Islet of Langerhans (tissue), 1 donor: ENCODE measurements around the gene CERT1.
A peak's percentile ranks its signal among the peaks of the same experiment; 100 is the strongest.
"Not testable (repeated sequence)": the region's sequence is repeated elsewhere in the genome, so short reads cannot be mapped to it uniquely, and the experiment has no call there.

Experiments used
- FAIRE-seq: peaks from one replicate; lab custom pipeline; 2011; peaks lifted over from hg19 to GRCh38; lab: Jason Lieb, UNC

CERT1 gene

GRCh38 chr5:75523275-75523674 is 11.8 kb upstream of the CERT1 start:
- no peak for FAIRE-seq

GRCh38 chr5:75522542-75522941 is 11.1 kb upstream of the CERT1 start:
- FAIRE-seq: no peak

- no peak for FAIRE-seq
Observed at GRCh38 chr5:75522025-75522424, 10.6 kb upstream of the CERT1 start.

DNA sequence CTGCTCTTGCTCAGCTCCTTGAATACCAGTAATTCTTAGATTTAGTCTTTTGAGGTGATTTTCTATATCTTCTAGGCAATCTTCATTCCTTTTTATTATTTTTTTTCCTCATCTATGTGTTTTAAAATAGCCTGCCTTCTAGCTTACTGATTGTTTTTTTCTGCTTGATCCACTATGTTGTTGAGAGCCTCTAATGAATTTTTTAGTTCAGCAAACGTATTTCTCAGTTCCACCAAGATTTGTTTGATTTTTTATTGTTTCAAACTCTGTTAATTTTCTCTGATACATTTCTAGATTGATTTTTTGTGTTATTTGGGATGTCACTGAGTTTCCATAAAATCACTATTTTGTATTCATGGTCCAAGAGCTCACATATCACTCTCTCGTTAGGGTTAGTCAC is 9.8 kb upstream of the CERT1 start:
- no peak for FAIRE-seq

- FAIRE-seq: no peak
Observed at GRCh38 chr5:75519761-75520160, 8.3 kb upstream of the CERT1 start.

DNA sequence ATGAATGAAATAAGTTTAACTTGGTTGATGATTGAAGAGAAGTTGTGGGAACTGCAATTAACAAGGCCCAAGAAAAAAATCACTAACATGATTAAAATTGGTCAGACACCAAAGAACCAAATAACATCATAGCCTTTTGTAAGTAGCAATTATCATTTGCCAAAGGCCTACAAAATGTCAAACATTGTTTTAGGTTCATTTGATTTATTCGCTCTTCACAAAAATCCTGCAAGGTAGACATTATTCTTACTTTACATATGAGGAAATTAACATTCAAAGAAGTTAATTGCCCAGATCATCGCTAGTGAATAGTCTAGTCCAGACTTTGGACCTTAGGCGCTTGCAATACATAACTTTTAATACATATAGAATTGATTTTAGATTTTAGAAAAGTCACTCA is 2.9 kb upstream of the CERT1 start:
- FAIRE-seq: no peak

DNA sequence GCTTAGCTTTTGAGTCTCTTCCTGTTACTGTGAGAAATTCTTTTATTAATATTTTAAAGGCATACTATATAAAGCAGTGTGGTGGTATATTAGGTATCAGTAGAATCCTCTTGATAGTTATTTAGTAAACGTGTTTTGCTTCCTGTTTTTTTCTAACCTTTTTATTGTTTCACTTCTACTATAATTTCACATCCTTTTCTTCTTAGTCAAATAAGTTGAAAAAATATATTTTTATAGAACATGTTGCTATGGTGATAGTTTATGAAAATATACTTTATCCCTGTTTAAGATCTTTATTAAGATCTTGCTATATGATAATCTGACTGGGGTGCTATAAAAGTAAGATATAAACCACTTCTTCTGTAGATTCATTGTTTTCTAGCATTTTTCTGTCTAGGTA is 2.4 kb upstream of the CERT1 start:
- peak; percentile 9 for FAIRE-seq

GRCh38 chr5:75512383-75513074 is 1.1 kb upstream of the CERT1 start:
- FAIRE-seq: no peak

DNA sequence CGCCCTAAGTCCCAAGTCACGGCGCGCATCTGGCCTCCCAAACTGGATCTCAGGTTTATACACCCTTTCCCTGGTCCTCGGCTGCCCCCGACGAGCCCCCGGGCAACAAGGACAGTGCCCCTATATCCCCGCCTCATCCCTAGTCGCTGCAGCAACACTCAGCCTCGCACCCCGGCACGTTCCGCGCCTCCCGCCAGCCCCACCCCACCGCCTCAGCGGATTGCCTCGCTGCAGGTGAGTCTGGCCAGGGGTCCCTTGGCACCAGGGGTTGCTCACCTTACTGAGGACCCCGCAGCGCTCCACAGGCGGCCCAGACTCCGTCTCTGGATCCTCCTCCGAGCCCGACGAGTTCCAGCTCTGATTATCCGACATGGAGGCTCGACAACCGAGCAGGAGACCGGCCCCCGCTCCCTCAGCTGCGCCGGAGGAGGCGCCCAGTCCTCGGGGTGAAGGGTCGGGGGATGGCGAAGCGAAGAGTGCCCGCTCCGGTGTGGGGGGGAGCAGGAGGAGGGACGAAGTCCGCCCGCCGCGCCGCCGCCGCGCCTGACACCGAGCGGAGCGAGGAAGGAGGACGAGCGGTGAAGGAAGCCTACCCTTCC is 494 bp downstream of the CERT1 start:
- no peak for FAIRE-seq

GRCh38 chr5:75510417-75510835 is 1.0 kb downstream of the CERT1 start:
- FAIRE-seq: no peak

DNA sequence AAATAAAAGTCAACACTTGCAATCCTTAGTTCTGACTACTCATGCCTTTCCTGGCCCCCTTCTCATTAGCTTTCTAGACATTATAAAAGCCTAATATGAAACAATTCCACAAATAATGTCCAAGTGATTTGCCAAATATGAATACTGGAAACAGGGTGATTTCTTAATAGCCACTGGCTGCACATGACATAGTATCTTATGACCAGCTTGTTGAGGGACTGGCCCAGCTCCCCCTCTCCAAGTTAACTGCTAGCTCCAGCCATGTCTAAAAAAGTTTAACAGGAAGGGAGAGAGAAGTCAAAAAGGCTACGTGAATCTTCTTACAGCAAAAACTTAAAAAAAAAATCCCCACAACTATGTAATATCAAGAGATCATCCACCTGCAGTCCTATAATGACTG is 1.5 kb downstream of the CERT1 start:
- no peak for FAIRE-seq

DNA sequence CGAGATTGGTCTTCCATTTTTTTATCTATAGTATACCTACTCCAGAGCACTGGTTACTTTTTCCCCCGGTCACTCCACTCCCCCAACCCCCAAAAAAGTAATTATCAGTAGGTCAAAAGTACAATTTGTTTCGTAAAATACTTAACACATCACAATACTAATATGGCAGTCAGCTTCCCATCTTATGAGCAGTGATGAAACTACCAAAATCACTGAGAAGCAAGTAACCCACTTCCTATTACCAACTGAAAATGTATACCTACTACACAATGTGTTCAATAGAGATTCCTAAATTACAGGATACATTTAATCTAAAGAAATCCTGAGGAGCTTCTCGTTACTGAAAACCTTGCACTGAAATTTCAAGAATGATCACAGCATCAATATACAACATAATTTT is 1.9 kb downstream of the CERT1 start:
- FAIRE-seq: no peak

DNA sequence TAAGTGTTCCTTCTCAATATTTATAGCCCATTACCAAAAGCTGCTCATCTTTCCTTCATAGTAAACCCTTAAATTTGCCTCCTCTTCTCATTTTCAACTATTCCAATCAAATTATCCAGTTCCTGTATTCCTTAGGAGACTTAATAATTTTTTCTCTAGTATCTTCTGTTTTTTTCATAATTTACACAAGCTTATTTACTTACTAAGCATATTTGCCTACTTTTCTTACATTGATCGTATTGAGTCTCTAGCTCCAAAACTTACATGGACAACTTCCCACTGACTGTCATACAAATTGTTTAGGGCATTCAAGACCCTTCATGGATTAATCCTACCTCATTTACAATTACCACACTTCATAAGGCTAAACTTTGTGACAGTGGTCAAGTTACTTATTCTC is 3.6 kb downstream of the CERT1 start:
- no peak for FAIRE-seq

DNA sequence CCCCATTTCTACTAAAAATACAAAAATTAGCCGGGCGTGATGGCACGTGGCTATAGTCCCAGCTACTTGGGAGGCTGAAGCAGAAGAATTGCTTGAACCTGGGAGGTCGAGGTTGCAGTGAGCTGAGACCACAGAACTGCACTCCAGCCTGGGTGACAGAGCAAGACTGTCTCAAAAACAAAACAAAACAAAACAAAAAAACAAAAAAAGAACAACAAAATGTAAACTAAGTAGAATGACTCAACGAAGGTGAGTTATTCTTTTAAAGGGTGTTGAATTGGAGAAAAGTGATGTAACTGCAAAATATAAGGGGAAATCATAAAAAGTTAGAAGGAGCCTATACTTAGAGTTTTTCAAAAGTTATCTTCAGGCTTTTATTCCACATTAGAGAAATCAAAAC is 6.3 kb downstream of the CERT1 start:
- FAIRE-seq: not testable (repeated sequence)

GRCh38 chr5:75498875-75499274 is 12.6 kb downstream of the CERT1 start:
- FAIRE-seq: not testable (repeated sequence)

- FAIRE-seq: no peak
Observed at GRCh38 chr5:75498208-75498777, 13.1 kb downstream of the CERT1 start.

DNA sequence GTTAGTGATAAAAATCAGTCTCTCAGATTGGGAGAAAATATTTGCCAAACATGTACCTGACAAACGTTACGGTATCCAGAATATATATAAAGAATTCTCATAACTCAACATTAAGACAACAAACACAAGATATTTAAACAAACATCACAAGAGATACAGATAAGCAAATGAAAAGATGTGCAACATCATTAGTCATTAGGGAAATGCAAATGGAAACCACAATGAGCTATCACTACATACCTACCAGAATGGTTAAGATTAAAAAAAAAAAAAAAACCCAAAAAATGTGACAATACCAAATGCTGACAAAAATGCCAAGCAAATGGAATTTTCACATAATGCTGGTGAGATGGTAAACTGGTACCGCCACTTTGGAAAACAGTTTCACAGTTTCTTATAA is 15.4 kb downstream of the CERT1 start:
- peak; percentile 21 for FAIRE-seq

DNA sequence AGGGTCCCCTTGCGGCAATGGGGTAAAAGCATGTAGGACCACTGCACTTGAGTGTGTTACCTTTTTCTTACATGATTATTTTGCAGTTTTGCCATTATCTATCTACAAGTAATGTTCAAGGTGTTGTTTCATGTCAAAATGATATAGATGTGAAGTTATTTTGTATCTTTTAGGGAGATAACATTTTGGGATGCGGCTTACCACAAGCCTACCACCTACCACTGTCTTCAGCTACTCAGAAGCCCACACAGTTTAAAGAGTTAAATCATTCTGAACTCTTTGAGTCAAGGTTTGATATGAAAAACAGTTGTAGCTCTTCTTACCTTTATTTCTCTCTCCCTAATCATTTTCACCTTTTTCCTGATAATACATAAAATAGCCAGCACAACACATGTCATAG is 19.8 kb downstream of the CERT1 start:
- FAIRE-seq: no peak

GRCh38 chr5:75489847-75490246 is 21.6 kb downstream of the CERT1 start:
- not testable (repeated sequence) for FAIRE-seq

- no peak for FAIRE-seq
Observed at GRCh38 chr5:75484605-75485004, 26.8 kb downstream of the CERT1 start.

DNA sequence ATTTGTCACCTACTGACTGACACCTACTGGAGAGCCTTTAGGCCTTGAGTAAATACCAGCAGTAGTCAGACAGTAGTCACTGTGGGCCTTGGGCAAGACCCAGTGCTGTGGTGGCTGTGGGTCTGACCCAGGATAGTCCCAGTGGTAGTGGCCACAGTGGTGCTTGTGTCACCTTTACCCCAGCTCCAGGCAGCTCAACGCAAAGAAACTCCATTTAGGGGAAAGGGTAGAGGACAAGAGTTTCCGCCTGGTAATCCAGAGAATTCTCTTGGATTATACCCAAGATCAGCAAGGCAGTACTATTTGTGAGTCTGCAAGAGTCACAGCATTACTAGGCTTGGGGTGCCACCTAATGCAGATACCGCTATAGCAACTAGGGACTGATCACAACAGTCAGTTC is 28.9 kb downstream of the CERT1 start:
- no peak for FAIRE-seq

GRCh38 chr5:75481024-75481423 is 30.4 kb downstream of the CERT1 start:
- no peak for FAIRE-seq

DNA sequence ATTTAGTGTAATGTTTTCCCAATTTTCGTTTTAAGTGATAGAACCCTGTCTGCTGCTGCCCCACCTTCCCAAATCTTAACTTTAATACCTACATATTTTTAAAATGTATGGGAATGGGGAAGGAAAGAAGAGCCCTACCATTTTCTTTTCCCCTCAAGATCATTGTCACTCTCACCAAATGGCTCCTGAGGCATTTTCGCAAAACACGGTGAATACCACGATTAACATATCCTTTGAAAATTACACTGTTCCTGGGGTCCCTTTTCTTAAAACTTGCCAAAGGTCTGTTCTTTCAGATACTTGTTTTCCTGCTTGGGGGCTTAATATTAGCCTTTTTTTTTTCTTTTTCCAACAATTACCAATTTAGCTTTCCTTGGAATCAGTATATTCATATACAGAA is 36.1 kb downstream of the CERT1 start:
- no peak for FAIRE-seq

- no peak for FAIRE-seq
Observed at GRCh38 chr5:75473463-75473862, 38.0 kb downstream of the CERT1 start.
